Right lobe of liver (tissue), 6 donors: ENCODE data around the gene KIAA1958. TPM values are rescaled to one million over a fixed set of nuclear protein-coding genes. Genes with fewer than 3 reads are reported as not detected.

Source experiments
- ATAC-seq, 4 donors: fragments of 200-7000 bp; cut with Tn5 transposase; one replicate each; pipeline ENCODE4 v1.9.1; 2020; ENCODE audit warnings: mild to moderate bottlenecking in 4 of 4, moderate library complexity in 4 of 4
- DNase-seq, 3 donors: peaks; one replicate each; pipeline ENCODE4 v3.0.0-alpha.2; 2020
- H3K27ac ChIP-seq, 3 donors: fragments of 200-600 bp; one replicate each; pipeline ENCODE4 v1.8.0; 2022
- H3K27me3 ChIP-seq, 2 donors: fragments of 200-600 bp; one replicate each; pipeline ENCODE4 v1.8.0; 2022
- H3K36me3 ChIP-seq, 4 donors: fragments of 200-600 bp; sonication (generic) in 1 of 4; one replicate each; pipeline versions ENCODE4 v1.5.1 to v1.8.0; 2017 to 2022; ENCODE audit warnings: control low read depth in 1 of 4
- H3K4me1 ChIP-seq, 4 donors: fragments of 200-600 bp; sonication (generic) in 1 of 4; one replicate each; pipeline versions ENCODE4 v1.5.1 to v1.8.0; 2017 to 2022; ENCODE audit warnings: control low read depth in 1 of 4
- H3K4me3 ChIP-seq, 3 donors: fragments of 200-600 bp; one replicate each; pipeline ENCODE4 v1.8.0; 2022
- H3K9me3 ChIP-seq, 4 donors: fragments of 200-600 bp; sonication (generic) in 1 of 4; one replicate each; pipeline versions ENCODE4 v1.5.1 to v1.8.0; 2017 to 2022; ENCODE audit warnings: control low read depth in 1 of 4
- CTCF ChIP-seq, 4 donors: fragments of 200-600 bp in 3 of 4; fragments of 450-650 bp in 1 of 4; IDR thresholded peaks; one replicate each; pipeline versions ENCODE4 v1.5.1 to v1.8.0; 2016 to 2022; ENCODE audit warnings: antibody characterized with exemption in 4 of 4, mild to moderate bottlenecking in 2 of 4
- POLR2A ChIP-seq: fragments of 450-650 bp; IDR thresholded peaks from one replicate; pipeline ENCODE4 v1.6.1; 2017; ENCODE audit warnings: antibody characterized with exemption, mild to moderate bottlenecking
- WGBS: methylation state at CpG from one replicate; pipeline ENCODE4 v1.1.6; 2018; ENCODE audit warnings: low coverage, low lambda C conversion rate; ENCODE audit not compliant: insufficient coverage; ENCODE audit errors: missing lambda C conversion rate; 5-methylcytosine and 5-hydroxymethylcytosine counted together
- intact Hi-C, 2 donors: fragments of 100-400 bp; cut with DNase I; formaldehyde crosslinking; loops; one replicate each; pipeline versions ENCODE4 v1.11.2 to v1.14.1; 2022
- total RNA-seq, 6 experiments: library from RNA; depleted of rRNA in 2 of 6; stranded (reverse); fragments of >200 nt in 2 of 6; fragmentation: NEBNext Ultra II Directional in 3 of 6; extraction: Animal tissue kit (Norgen Biotek cat#: 25700) in 3 of 6; gene quantifications; one replicate each; pipeline versions ENCODE4 v1.1.0 to v1.2.4, GENCODE V29; 2016 to 2023
- donor health status: DM: no; HTN: yes; CAD: no.
- donor health status: DM: no; HTN: no; CAD: no.
- donor health status: DM: no; HTN: no; CAD: no.
- donor health status: DM: no; HTN: yes; CAD: no.
- donor health status: DM: no; HTN: yes; CAD: no.

The KIAA1958 gene
- total RNA-seq, 6 experiments from 2014 or later, result 5.7 to 8.1 (median 7.0) TPM

DNA sequence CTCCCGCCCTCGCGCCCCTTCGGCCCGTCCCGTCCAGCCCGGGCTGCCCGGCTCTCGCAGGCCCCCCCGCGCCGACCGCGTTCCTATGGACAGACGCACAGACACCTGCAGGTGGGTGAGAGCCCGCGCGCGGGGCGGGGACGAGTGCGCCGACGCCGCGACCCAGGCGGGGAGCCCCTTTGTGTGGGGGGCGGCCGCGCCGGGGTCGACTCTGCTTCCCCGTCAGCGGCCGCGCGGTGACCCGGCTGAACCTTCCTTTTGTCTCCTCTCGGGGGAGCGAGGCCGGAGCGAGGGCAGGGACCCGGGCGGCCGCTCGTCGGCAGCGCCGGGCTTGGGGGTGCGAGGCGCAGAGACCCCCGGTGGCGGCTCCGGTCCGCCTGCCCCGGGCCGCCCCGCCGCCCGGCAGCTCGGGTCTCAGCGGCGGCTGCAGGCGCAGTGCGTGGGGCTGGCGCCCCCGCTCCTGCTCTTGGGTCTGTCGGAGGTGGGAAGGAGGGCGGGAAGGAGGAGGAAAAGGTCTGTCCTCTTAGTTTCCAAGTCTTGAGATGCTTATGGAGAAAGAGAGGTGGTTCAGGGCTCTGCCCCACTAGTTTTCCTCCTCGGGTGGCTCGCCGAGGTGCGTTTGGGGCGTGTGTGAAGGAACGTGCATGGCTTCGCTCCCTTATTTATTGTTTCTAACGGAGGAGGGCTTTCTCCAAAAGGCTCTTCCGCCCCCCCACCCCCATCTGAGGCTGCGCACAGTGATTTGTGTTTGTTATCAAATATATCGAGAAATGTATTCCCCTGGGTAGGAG lies 576 bp downstream of the KIAA1958 start:
- Histone ChIP-seq H3K4me1 (peaks cover 0 to 25% (median 3%) of the 10 kb centered on the region in 4 donors), H3K4me3 (peak overlapping the region; percentile 75 to 92 (median 81)), H3K9me3 (no peaks in the 10 kb centered on the region), H3K27ac (peak overlapping the region; percentile 59 to 82 (median 70)), H3K27me3 (no peaks in the 10 kb centered on the region), H3K36me3 (no peaks in the 10 kb centered on the region)
- ATAC-seq (peak; percentile 45 to 56 (median 52)), DNase-seq (peak; percentile 74 to 77 (median 77))
- intact Hi-C loops, result no loop called here
- TF ChIP-seq CTCF (IDR thresholded peaks at IDR 0.05), result no peak
- no peak for TF ChIP-seq POLR2A
- WGBS, result 0% methylated on average over 18 of the region's 80 CpGs

DNA sequence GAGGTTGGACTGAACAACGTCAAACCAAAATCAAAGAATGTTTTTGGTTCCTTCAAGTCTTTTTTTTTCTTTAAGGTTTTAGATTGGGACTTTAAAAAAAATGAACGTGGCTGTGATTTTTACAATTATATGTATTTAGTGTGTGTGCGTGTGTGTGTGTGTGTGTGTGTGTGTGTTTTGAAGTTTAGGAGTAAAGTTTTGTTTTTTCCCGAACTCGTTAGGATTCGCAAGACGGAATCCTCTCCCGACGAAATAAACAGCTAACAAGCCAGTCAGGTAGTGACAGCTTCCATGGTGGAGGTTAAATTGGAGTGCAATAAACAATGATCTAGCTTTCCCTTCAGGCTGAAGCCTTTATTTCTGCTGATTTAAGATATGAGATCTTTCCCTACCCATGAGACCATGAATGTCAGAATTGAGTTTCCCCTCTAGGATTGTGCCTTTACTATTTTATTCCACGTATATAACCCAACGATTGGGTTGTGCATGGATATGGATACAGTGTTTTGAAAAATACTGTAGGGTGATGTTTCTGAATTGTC lies 1.2 kb downstream of the KIAA1958 start:
- H3K9me3 ChIP-seq, result no peaks in the 10 kb centered on the region
- DNase-seq (no peak), ATAC-seq (peak in 1 of 4 donors; percentile 9)
- no peaks in the 10 kb centered on the region for H3K27me3 ChIP-seq
- WGBS, result 9% methylated on average over 11 of the region's 11 CpGs
- peak overlapping the region in 1 of 3 donors; percentile 82 for H3K27ac ChIP-seq
- peaks cover 0 to 25% (median 3%) of the 10 kb centered on the region in 4 donors for H3K4me1 ChIP-seq
- no peaks in the 10 kb centered on the region for H3K36me3 ChIP-seq
- H3K4me3 ChIP-seq, result peak overlapping the region; percentile 75 to 92 (median 81)
- TF ChIP-seq CTCF (IDR thresholded peaks at IDR 0.05) (no peak), POLR2A (no peak)
- intact Hi-C loops, result no loop called here

GRCh38 chr9:112489039-112489546 lies 2.5 kb downstream of the KIAA1958 start:
- 34% methylated on average over 5 of the region's 5 CpGs for WGBS
- Histone ChIP-seq H3K4me1 (peaks cover 0 to 31% (median 3%) of the 10 kb centered on the region in 4 donors), H3K36me3 (no peaks in the 10 kb centered on the region), H3K4me3 (no peak overlapping the region), H3K9me3 (no peaks in the 10 kb centered on the region), H3K27me3 (no peaks in the 10 kb centered on the region), H3K27ac (peak overlapping the region in 2 of 3 donors; percentile 3 to 82)
- DNase-seq (no peak), ATAC-seq (peak in 1 of 4 donors; percentile 16)
- intact Hi-C loops, result no loop called here
- TF ChIP-seq CTCF (IDR thresholded peaks at IDR 0.05) (no peak), POLR2A (no peak)

DNA sequence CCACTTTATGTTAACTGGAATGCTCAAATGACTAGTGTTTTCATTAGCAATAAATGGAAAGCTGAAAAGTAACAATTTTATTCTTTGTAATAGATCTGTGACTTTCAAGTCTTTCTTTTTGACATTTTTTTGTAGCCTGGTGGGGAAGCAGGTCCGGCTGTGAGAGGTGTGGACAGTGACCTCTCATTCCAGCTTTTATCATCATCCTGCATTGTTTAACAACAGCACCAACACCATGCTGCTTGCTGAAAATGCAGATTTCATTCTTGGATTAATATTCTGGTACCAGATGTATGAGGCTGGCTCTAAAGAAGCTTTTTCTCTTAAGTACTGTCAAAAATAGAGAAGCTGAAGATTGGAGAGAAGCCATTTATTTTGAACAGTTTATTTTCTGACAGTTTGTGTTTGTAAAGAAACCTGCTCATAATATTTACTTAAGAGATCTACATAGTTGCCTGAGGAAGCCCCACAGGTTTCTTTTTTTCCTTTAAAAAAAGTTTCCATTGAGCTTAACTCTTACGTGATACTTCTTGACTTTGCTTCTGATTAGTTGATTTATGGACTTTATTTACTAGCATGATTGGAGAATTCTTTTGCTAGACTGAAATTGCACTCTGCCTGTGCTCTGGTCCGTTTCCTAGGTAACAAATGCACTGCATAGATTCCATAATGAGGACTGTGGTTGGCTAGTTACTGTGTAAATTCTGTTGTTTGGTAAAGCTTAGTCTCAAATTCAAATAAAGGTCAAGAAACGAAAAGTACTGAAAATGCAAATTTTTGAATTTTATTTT lies 3.4 kb downstream of the KIAA1958 start:
- intact Hi-C loops, result no loop called here
- no peak for ATAC-seq
- TF ChIP-seq CTCF (IDR thresholded peaks at IDR 0.05) (no peak), POLR2A (no peak)
- no peaks in the 10 kb centered on the region for H3K36me3 ChIP-seq
- 72% methylated on average over 4 of the region's 4 CpGs for WGBS
- H3K9me3 ChIP-seq, result no peaks in the 10 kb centered on the region
- peaks cover 0 to 31% (median 3%) of the 10 kb centered on the region in 4 donors for H3K4me1 ChIP-seq
- no peaks in the 10 kb centered on the region for H3K27me3 ChIP-seq
- H3K27ac ChIP-seq, result no peak overlapping the region
- DNase-seq, result no peak
- no peak overlapping the region for H3K4me3 ChIP-seq
